ENCODE measurements around the gene PHPT1.
A peak's percentile ranks its signal among the peaks of the same experiment; 100 is the strongest.
"Not testable (repeated sequence)": the region's sequence is repeated elsewhere in the genome, so short reads cannot be mapped to it uniquely, and the experiment has no call there.

Gene PHPT1

DNA sequence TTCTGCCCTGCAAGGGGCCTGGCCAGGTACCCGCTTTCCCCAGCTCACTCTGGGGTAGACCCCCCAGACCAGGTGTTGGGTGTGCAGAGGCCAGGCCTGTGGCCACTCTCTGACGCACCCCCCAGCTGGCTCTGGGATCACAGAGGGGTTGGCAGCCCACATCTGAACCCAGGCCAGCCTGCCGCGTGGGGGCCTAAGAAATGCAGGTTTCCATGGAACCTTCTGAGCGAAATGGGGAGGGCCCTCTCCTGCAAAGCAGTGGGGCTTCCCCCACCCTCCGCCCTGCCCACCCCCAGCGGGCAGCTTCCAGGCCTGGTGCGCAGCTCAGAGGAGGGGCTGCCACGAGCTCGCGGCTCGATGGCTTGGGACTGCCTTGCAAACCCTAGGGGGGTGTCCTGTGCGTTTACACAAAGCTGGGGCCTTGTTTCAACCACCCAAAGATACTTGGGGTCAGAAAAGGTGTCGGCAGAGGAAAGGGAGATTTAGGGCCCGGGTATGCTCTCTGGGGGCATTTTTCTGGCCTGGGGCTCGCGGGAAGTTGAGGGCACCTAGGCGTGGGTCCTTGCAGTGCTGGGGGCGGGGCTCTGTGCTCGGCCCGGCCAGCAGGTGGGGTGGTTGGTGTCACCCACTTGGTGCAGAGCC lies 5.9 kb upstream of the PHPT1 start:
- not testable (repeated sequence) for H3K36me3 ChIP-seq (ENCODE audit: control insufficient read depth, insufficient read depth, low read length); H3K4me3 ChIP-seq (ENCODE audit: low read length); H3K9me3 ChIP-seq (ENCODE audit: control insufficient read depth, low read length); H3K9ac ChIP-seq (ENCODE audit: low read length)
- Histone ChIP-seq H3K4me1 (ENCODE audit: control insufficient read depth, insufficient read depth, low read length) (peaks cover 36% of the 10 kb centered on the region), H3K27me3 (ENCODE audit: control insufficient read depth, insufficient read depth, low read length) (peaks cover 33% of the 10 kb centered on the region)

DNA sequence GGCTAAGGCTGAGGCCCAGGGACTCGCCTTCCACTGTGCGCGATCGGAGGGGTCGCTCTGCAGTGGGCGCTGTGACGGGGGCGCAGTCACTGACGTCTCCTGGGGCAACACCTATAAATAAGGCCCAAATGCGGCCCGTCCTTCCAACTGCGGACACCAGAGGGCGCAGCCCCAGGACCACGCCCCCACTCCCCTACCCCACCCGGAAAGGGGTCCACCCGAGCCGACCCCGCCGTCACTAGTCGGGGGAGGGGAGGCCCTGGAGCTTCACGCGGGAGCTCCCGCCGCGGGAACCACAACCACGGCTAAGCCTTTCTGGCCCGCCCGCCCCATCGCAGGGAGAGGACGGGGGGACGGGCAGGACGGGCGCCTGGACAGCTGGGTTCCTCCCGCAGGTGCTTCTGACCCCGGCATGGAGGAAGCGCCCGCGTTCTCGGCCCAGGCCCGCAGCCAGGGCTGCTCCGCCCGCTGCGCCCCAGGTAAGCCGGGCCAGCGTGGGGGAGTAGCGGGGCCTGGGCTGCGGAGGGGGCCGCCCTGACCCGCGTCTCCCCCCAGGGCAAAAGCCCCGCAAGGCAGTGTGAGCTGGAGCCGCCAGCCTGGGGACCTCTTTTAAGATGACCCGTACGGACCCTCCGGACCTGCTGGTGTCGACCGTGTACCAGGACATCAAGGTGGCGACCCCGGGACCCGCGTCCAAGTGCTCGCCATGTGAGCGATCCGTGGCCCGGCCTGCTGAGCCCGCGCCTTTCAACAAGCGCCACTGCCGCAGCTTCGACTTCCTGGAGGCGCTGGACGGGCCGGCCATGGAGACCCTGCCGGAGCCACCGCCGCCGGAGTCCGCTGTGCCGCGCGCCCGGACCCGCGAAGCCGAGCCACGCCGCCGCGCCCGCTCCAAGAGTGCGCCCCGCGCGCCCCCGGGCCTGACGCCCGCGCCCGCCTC lies 5.1 kb upstream of the PHPT1 start:
- peaks cover 33% of the 10 kb centered on the region for H3K27me3 ChIP-seq (ENCODE audit: control insufficient read depth, insufficient read depth, low read length)
- not testable (repeated sequence) for H3K36me3 ChIP-seq (ENCODE audit: control insufficient read depth, insufficient read depth, low read length); H3K4me3 ChIP-seq (ENCODE audit: low read length); H3K9ac ChIP-seq (ENCODE audit: low read length); H3K9me3 ChIP-seq (ENCODE audit: control insufficient read depth, low read length)
- H3K4me1 ChIP-seq (ENCODE audit: control insufficient read depth, insufficient read depth, low read length): peaks cover 36% of the 10 kb centered on the region

DNA sequence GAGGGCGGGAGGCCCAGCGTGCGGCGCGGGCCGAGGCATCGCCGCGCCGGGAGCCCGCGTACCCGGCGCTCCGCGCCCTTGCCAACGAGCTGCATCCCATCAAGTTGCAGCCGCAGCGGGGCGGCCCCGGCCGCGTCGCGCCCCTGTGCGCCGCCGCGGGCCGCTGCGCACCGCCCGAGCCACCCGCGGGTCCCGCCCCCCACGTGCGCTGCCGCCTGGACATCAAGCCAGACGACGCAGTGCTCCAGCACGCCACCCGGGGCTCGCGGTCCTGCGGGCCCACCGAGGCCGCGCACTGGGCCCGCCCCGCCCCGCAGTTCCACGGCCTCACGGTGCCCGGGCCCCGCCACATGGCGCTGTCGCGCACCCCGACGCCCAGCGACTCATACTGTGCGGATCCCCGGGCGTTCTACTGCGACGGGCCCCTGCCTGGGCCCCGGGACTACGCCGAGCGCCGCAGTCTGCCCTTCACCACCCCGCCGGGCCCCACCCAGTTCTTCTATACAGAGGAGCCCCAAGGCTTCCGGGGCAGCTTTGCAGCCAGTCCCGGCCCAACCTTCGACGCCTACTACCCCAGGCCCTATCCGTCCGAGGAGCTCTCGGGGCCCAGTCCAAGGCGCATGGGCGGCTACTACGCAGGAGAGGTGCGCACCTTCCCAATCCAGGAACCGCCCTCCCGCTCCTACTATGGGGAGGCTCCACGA lies 4.3 kb upstream of the PHPT1 start:
- H3K36me3 ChIP-seq (ENCODE audit: control insufficient read depth, insufficient read depth, low read length): no peaks in the 10 kb centered on the region
- H3K4me1 ChIP-seq (ENCODE audit: control insufficient read depth, insufficient read depth, low read length): peaks cover 40% of the 10 kb centered on the region
- H3K9me3 ChIP-seq (ENCODE audit: control insufficient read depth, low read length): no peaks in the 10 kb centered on the region
- no peak overlapping the region for H3K9ac ChIP-seq (ENCODE audit: low read length)
- no peak overlapping the region for H3K4me3 ChIP-seq (ENCODE audit: low read length)
- peaks cover 33% of the 10 kb centered on the region for H3K27me3 ChIP-seq (ENCODE audit: control insufficient read depth, insufficient read depth, low read length)

DNA sequence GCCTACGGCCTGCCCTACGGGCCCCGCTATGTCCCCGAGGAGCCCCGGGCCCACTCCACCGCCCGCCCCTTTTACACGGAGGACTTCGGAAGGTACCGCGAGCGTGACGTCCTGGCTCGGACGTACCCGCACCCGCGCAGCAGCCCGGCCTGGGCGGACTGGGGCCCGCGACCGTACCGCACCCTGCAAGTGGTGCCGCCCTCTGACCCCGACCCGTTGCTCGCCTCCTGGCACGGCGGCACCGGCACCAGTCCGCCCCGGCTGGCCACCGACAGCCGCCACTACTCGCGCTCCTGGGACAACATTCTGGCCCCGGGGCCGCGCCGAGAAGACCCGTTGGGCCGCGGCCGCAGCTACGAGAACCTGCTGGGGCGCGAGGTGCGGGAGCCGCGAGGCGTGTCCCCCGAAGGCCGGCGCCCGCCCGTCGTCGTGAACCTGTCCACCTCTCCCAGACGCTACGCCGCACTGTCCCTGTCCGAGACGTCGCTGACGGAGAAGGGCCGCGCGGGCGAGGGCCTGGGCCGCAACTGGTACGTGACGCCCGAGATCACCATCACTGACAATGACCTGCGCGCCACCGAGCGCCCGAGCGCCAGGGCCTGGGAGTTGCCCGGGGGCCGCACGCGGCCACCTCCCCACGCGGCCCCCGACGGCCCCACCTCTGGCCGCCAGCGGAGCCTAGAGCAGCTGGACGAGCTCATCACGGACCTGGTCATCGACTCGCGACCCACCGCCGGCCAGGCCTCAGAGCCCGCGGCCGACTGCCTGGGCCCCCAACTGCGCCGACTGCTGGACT lies 3.5 kb upstream of the PHPT1 start:
- Histone ChIP-seq H3K4me1 (ENCODE audit: control insufficient read depth, insufficient read depth, low read length) (peaks cover 42% of the 10 kb centered on the region), H3K27me3 (ENCODE audit: control insufficient read depth, insufficient read depth, low read length) (peaks cover 33% of the 10 kb centered on the region)

DNA sequence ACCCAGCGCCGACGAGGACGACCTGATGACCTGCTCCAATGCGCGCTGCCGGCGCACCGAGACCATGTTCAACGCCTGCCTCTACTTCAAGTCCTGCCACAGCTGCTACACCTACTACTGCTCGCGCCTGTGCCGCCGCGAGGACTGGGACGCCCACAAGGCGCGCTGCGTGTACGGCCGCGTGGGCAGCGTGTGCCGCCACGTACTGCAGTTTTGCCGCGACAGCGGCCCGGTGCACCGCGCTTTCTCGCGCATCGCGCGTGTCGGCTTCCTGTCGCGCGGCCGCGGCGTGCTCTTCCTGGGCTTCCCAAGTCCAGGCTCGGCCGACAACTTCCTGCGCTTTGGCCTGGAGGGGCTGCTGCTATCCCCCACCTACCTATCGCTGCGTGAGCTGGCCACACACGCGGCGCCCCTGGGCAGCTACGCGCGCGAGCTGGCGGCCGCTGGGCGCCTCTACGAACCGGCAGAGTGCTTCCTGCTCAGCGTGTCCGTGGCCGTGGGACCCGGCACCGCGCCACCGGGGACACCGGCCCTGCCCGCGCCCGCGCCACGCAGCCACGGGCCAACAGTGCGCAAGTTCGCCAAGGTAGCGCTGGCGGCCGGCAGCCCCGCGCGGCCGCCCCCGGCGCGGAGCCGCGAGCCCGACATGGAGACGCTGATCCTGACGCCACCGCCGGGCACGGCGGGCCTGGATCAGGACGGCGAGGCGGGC lies 2.7 kb upstream of the PHPT1 start:
- Histone ChIP-seq H3K27me3 (ENCODE audit: control insufficient read depth, insufficient read depth, low read length) (peaks cover 33% of the 10 kb centered on the region), H3K4me1 (ENCODE audit: control insufficient read depth, insufficient read depth, low read length) (peaks cover 37% of the 10 kb centered on the region), H3K4me3 (ENCODE audit: low read length) (no peak overlapping the region), H3K9me3 (ENCODE audit: control insufficient read depth, low read length) (no peaks in the 10 kb centered on the region), H3K36me3 (ENCODE audit: control insufficient read depth, insufficient read depth, low read length) (no peaks in the 10 kb centered on the region), H3K9ac (ENCODE audit: low read length) (no peak overlapping the region)

More for the DNA sequence above, 3.5 kb upstream of the PHPT1 start:
- H3K36me3 ChIP-seq (ENCODE audit: control insufficient read depth, insufficient read depth, low read length): no peaks in the 10 kb centered on the region
- H3K9ac ChIP-seq (ENCODE audit: low read length): no peak overlapping the region
- H3K9me3 ChIP-seq (ENCODE audit: control insufficient read depth, low read length): no peaks in the 10 kb centered on the region
- no peak overlapping the region for H3K4me3 ChIP-seq (ENCODE audit: low read length)

DNA sequence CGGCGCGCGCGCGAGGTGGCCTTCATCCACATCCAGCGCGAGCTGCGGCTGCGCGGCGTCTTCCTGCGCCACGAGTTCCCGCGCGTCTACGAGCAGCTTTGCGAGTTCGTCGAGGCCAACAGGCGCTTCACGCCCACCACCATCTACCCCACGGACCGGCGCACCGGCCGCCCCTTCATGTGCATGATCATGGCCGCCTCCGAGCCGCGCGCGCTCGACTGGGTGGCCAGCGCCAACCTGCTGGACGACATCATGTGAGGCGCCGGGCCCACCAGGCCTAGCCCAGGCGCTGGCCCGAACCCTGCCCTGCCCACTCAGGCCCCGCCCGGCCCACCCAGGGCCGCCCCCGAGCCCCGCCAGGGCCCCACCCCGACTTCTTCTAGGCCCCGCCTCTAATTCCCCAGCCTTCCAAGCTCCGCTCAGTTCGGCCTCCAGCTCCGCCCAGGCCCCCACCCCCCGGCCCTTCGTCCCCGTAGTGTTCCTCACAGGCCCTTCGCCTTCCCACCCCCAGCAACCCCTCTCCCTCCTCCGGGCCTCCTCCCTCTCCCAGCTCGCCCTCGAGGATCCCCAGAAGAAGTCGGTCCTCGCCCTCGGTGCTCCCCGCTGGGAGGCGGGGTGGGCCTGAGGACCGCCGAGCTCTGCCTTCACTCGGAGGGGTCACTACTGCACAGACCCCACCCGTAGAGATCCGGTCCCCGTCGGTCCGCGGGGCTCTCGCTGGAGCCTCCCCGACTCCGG lies 2.0 kb upstream of the PHPT1 start:
- Histone ChIP-seq H3K9ac (ENCODE audit: low read length) (peak overlapping the region; percentile 46), H3K27me3 (ENCODE audit: control insufficient read depth, insufficient read depth, low read length) (peaks cover 33% of the 10 kb centered on the region), H3K4me1 (ENCODE audit: control insufficient read depth, insufficient read depth, low read length) (peaks cover 34% of the 10 kb centered on the region), H3K36me3 (ENCODE audit: control insufficient read depth, insufficient read depth, low read length) (no peaks in the 10 kb centered on the region), H3K4me3 (ENCODE audit: low read length) (peak overlapping the region; percentile 27), H3K9me3 (ENCODE audit: control insufficient read depth, low read length) (no peaks in the 10 kb centered on the region)

DNA sequence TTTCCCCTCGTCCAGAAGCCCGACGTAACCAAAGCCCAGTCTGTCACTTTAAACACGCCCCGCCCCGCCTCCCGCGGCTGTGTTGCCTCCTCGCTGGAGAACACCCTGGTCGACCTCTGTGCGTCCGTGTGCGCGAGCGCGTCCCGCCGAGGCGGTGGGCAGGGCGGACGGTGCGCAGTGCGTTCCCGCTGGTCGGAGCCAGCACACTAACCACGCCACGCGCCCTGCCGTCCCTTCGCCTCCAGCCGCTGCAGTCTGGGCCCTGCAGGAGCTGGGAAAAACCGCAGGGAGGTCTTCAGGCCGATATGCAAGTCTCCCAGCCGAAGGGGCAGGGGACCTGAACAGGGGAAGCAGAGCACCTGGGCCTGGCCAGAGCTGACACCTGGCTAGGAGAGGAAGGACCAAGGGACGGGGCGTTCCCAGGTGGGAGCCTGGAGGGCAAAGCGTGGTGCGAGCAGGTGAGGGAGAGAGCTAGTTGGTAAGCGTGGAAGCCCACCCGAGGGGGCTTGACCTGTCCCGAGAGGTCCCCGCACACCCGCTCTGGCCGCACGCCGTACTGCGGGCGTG lies 1.3 kb upstream of the PHPT1 start:
- no peaks in the 10 kb centered on the region for H3K36me3 ChIP-seq (ENCODE audit: control insufficient read depth, insufficient read depth, low read length)
- H3K4me3 ChIP-seq (ENCODE audit: low read length): peak overlapping the region; percentile 27
- no peaks in the 10 kb centered on the region for H3K9me3 ChIP-seq (ENCODE audit: control insufficient read depth, low read length)
- peak overlapping the region; percentile 46 for H3K9ac ChIP-seq (ENCODE audit: low read length)
- H3K4me1 ChIP-seq (ENCODE audit: control insufficient read depth, insufficient read depth, low read length): peaks cover 29% of the 10 kb centered on the region
- H3K27me3 ChIP-seq (ENCODE audit: control insufficient read depth, insufficient read depth, low read length): peaks cover 33% of the 10 kb centered on the region

DNA sequence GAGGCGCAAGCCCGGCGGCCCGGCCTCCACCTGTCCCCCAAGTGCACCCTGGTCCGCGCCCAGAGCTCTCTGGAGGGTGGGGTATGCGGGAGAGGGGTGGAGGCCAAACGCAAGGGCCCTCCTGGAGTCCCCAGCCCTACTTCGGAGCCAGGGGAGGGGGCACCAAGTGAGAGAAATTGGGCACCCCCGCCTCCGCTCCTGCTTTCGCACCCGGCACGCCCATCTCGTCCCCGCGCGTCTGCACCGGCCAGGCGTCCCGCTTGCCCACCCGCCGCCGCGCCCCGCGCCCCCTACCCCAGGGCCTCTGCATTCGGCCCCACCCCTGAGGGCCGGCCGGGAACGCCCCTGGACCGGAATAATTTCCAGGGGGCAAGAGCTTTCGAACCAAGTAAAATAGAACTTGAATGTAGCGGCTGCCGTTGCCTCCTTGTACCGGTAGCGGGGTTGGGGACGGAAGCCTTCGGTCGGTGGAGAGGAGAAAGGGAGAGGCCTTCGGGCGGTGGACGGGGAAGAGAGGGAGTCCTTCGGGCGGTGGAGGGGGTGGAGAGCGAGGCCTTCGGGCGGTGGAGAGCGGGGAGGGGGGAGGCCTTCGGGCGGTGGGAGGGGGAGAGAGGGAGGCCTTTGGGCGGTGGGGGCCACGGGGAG lies 694 bp upstream of the PHPT1 start:
- Histone ChIP-seq H3K4me3 (ENCODE audit: low read length) (peak overlapping the region; percentile 27), H3K4me1 (ENCODE audit: control insufficient read depth, insufficient read depth, low read length) (peaks cover 23% of the 10 kb centered on the region), H3K9me3 (ENCODE audit: control insufficient read depth, low read length) (no peaks in the 10 kb centered on the region), H3K9ac (ENCODE audit: low read length) (peak overlapping the region; percentile 46), H3K27me3 (ENCODE audit: control insufficient read depth, insufficient read depth, low read length) (peaks cover 33% of the 10 kb centered on the region), H3K36me3 (ENCODE audit: control insufficient read depth, insufficient read depth, low read length) (no peaks in the 10 kb centered on the region)

DNA sequence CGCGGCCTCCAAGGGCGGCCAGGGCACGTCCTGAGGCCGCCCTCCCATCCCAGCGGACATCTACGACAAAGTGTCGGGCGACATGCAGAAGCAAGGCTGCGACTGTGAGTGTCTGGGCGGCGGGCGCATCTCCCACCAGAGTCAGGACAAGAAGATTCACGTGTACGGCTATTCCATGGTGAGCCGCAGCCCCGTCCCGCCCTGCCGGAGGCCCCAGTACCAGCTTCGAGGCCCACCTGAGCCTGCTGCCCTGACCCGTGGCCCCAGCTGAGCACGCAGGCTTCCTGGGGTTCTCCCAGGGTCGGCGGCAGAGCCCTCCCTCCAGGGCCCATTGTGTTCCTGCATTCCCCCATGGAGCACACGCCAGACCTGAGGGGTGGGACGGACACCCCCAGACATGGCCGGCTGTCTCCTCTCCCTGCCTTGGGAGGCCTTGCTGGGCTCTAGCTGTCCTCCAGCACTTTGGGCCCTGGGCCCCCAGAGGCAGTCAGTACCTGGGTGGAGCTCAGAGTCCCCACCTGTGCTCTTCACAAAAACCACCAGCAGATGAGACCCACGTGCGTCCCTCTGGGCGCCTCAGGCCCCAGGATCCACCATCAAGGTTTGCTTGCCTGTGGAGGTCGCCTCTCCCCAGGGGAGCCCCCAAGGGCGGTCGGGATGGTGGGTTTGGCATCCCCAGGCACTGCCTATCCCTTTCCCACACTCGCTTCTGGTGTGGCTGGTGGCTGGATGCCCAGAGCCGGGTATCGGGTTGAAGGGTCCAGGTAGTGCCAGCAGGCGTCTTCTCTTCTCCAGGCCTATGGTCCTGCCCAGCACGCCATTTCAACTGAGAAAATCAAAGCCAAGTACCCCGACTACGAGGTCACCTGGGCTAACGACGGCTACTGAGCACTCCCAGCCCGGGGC lies 1.0 kb downstream of the PHPT1 start:
- Histone ChIP-seq H3K4me3 (ENCODE audit: low read length) (no peak overlapping the region), H3K9ac (ENCODE audit: low read length) (peak overlapping the region; percentile 62), H3K36me3 (ENCODE audit: control insufficient read depth, insufficient read depth, low read length) (no peaks in the 10 kb centered on the region), H3K27me3 (ENCODE audit: control insufficient read depth, insufficient read depth, low read length) (peaks cover 24% of the 10 kb centered on the region), H3K9me3 (ENCODE audit: control insufficient read depth, low read length) (no peaks in the 10 kb centered on the region), H3K4me1 (ENCODE audit: control insufficient read depth, insufficient read depth, low read length) (peaks cover 34% of the 10 kb centered on the region)
